HepG2 (cell line): ENCODE data around the gene TTLL6. TPM values are rescaled to one million over a fixed set of nuclear protein-coding genes. Genes with fewer than 3 reads are reported as not detected.

Source experiments
- ATAC-seq: fragments of 200-7000 bp; cut with Tn5 transposase; 3 replicates; pipeline ENCODE4 v1.9.1; 2020; ENCODE audit warnings: mild to moderate bottlenecking, moderate library complexity
- BruUV-seq: library from RNA; stranded (reverse); fragments of 400-500 nt; replicated peaks from 2 replicates; lab custom pipeline; 2021; lab: Mats Ljungman, UMichigan
- CTCF ChIA-PET: fragments of 300-600 bp; formaldehyde crosslinking; extraction: SDS; loops from one replicate; lab custom pipeline; 2021; ENCODE audit warnings: low total read pairs, inconsistent platforms, low intra/inter-chr PET ratio; lab: Yijun Ruan, JAX
- POLR2A ChIA-PET: fragments of 350-600 bp; sonication (Branson Sonifier 250); formaldehyde crosslinking; loops from one replicate; lab custom pipeline; 2020; ENCODE audit warnings: antibody characterized with exemption, inconsistent platforms; lab: Yijun Ruan, JAX
- DNase-seq: peaks from one replicate; pipeline ENCODE4 v3.0.0-alpha.2; 2015; ENCODE audit warnings: low spot score
- FAIRE-seq: peaks from 3 replicates; lab custom pipeline; 2011; peaks lifted over from hg19 to GRCh38; lab: Jason Lieb, UNC
- H2AFZ ChIP-seq: one replicate; pipeline ENCODE4 v1.6.1; 2011; ENCODE audit warnings: low read length, inconsistent platforms
- H3K27ac ChIP-seq: fragments of 300-600 bp; 3 replicates; pipeline ENCODE4 v1.8.0; 2011; ENCODE audit warnings: mixed run types, mild to moderate bottlenecking, mixed read lengths, low read length, inconsistent platforms; ENCODE audit not compliant: insufficient read depth; ENCODE audit errors: extremely low read length
- H3K27me3 ChIP-seq, 2 experiments: fragments of 200-600 bp in 1 of 2; 2 replicates in 1 of 2; 3 replicates in 1 of 2; pipeline versions ENCODE4 v1.6.0 to v1.8.0; 2011; ENCODE audit warnings: low read length in 2 of 2, mild to moderate bottlenecking in 2 of 2, moderate library complexity in 2 of 2, inconsistent platforms in 1 of 2; ENCODE audit not compliant: insufficient read depth in 2 of 2, control insufficient read depth in 1 of 2
- H3K36me3 ChIP-seq, 2 experiments: fragments of 200-600 bp in 1 of 2; replicated peaks in 1 of 2; 2 replicates in 1 of 2; 3 replicates in 1 of 2; pipeline versions ENCODE4 v1.5.1 to v1.8.0; 2011; ENCODE audit warnings: low read length in 2 of 2, inconsistent platforms in 1 of 2; ENCODE audit not compliant: insufficient read depth in 2 of 2, control insufficient read depth in 1 of 2
- H3K4me1 ChIP-seq: 2 replicates; pipeline ENCODE4 v1.5.1; 2012; ENCODE audit warnings: low read length, inconsistent platforms; ENCODE audit not compliant: insufficient read depth
- H3K4me2 ChIP-seq: 2 replicates; pipeline ENCODE4 v1.6.0; 2011; ENCODE audit warnings: low read depth, low read length, inconsistent platforms
- H3K4me3 ChIP-seq, 3 experiments: fragments of 200-600 bp in 1 of 3; sonication (generic), shearing (Covaris generic) in 1 of 3; replicated peaks in 1 of 3; 2 replicates each; pipeline ENCODE4 v1.5.1; 2011 to 2016; ENCODE audit warnings: low read length in 3 of 3, inconsistent platforms in 2 of 3, low read depth in 2 of 3, mild to moderate bottlenecking in 2 of 3, control low read depth in 1 of 3, mixed read lengths in 1 of 3; ENCODE audit not compliant: insufficient read depth in 1 of 3
- H3K79me2 ChIP-seq: one replicate; pipeline ENCODE4 v1.6.1; 2011; ENCODE audit warnings: low read length, inconsistent platforms; ENCODE audit not compliant: insufficient read depth
- H3K9ac ChIP-seq: 2 replicates; pipeline ENCODE4 v1.6.0; 2011; ENCODE audit warnings: mild to moderate bottlenecking, low read depth, low read length, inconsistent platforms; ENCODE audit not compliant: insufficient read depth
- H3K9me3 ChIP-seq: 2 replicates; pipeline ENCODE4 v1.5.1; 2012; ENCODE audit warnings: mild to moderate bottlenecking, low read length
- H4K20me1 ChIP-seq: 2 replicates; pipeline ENCODE4 v1.6.0; 2011; ENCODE audit warnings: inconsistent platforms, mild to moderate bottlenecking, low read length, moderate library complexity; ENCODE audit not compliant: insufficient read depth
- YY1 ChIP-seq: IDR thresholded peaks from 2 replicates; pipeline ENCODE4 v1.6.1; 2011; ENCODE audit warnings: low read length, low read depth, moderate library complexity, mild to moderate bottlenecking; ENCODE audit not compliant: insufficient read depth, insufficient replicate concordance
- WGBS: methylation state at CpG from one replicate; pipeline ENCODE4 v1.1.6; 2017; ENCODE audit warnings: low lambda C conversion rate; 5-methylcytosine and 5-hydroxymethylcytosine counted together
- in situ Hi-C: cut with HindIII; loops from 2 replicates; pipeline ENCODE4 v1.10.0; 2017; ENCODE audit warnings: low pct_unique_long_range_greater_than_20kb; ENCODE audit not compliant: extremely low pct_ligation_motif_present
- intact Hi-C: fragments of 100-400 bp; cut with micrococcal nuclease; formaldehyde crosslinking; loops from one replicate; pipeline ENCODE4 v1.10.0; 2022; ENCODE audit not compliant: unreplicated experiment
- polyA plus RNA-seq, 8 experiments: library from polyadenylated mRNA; depleted of rRNA in 3 of 8; stranded (reverse) in 7 of 8; unstranded in 1 of 8; fragments of >200 nt; fragmentation: Illumina TruSeq in 4 of 8; extraction: Trizol in 4 of 8; gene quantifications; 2 replicates each; pipeline versions ENCODE4 v1.2.1 to v1.2.3, GENCODE V29; 2011 to 2016; ENCODE audit warnings: low read depth in 4 of 8, missing spikeins in 1 of 8, mixed read lengths in 1 of 8; ENCODE audit not compliant: insufficient read depth in 1 of 8
- total RNA-seq, 5 experiments: library from RNA; depleted of rRNA; stranded (reverse); fragments of >200 nt; fragmentation: Illumina TruSeq; extraction: Trizol; gene quantifications; 2 replicates each; pipeline ENCODE4 v1.2.3, GENCODE V29; 2016; ENCODE audit warnings: low read depth in 1 of 5
- TF ChIP-seq, protein P1 (sequence below), 2 experiments: sonication (generic) in 1 of 2; formaldehyde crosslinking in 1 of 2; IDR thresholded peaks; 2 replicates each; pipeline versions ENCODE4 v1.6.1 to v1.9.0; 2014 to 2022; ENCODE audit warnings: antibody characterized with exemption in 1 of 2, borderline replicate concordance in 1 of 2, inconsistent platforms in 1 of 2, low read depth in 1 of 2, missing genetic modification reagents in 1 of 2
- TF ChIP-seq, protein P2 (sequence below): sonication (generic); formaldehyde crosslinking; IDR thresholded peaks from 2 replicates; pipeline ENCODE4 v1.4.0; 2020; ENCODE audit warnings: missing genetic modification reagents, borderline replicate concordance
- TF ChIP-seq, protein P3 (sequence below): sonication (generic); formaldehyde crosslinking; IDR thresholded peaks from 2 replicates; pipeline ENCODE4 v1.4.0; 2020; ENCODE audit warnings: missing genetic modification reagents

TTLL6 gene
- total and polyA plus RNA-seq, 2 of the 13 experiments (the other 11 are each of a cell fraction or from before 2014, with no cell fraction given): 0.04 to 0.08 TPM

DNA sequence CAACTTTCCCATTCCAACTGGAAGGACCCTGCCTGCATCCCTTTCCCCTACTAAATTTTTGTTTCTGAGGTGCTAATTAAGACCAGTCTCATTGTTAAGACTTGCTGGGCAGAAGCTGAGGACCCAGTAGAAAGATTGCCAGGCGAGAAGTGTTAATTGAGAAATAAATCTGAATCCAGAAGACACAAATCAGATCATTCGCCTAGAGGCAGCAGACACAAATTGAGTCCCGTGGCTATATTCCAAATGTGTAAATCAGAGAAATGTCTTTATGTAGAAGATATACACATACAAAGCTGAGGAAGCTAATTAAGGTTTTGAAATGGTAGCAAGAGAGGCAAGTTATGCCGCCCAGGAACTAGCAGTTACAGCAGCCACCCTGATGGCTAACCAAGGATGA is 43.4 kb upstream of the TTLL6 start:
- in situ Hi-C loops (no loop called here), intact Hi-C loops (no loop called here)
- no peak overlapping the region for H2AFZ ChIP-seq
- no peak overlapping the region for H3K27ac ChIP-seq
- no TSS peak for BruUV-seq
- ChIA-PET POLR2A (interaction anchor here (1.3 to 5.8 kb wide), 2 partner anchors 9 to 11 kb away, joined by 3 to 26 read pairs; no protein-coding TSS in a partner anchor), CTCF (no interaction called here)
- H3K9ac ChIP-seq: no peak overlapping the region
- H4K20me1 ChIP-seq: no peaks in the 10 kb centered on the region
- H3K36me3 ChIP-seq: peaks cover 20 to 41% of the 10 kb centered on the region in 2 experiments
- no peak overlapping the region for H3K4me3 ChIP-seq
- FAIRE-seq (no peak), DNase-seq (no peak), ATAC-seq (no peak)
- H3K79me2 ChIP-seq: no peaks in the 10 kb centered on the region
- H3K4me2 ChIP-seq: no peak overlapping the region
- no peaks in the 10 kb centered on the region for H3K4me1 ChIP-seq
- H3K27me3 ChIP-seq: no peaks in the 10 kb centered on the region
- WGBS: 99% methylated on average over 4 of the region's 4 CpGs
- no peaks in the 10 kb centered on the region for H3K9me3 ChIP-seq
- TF ChIP-seq, protein P1, sequence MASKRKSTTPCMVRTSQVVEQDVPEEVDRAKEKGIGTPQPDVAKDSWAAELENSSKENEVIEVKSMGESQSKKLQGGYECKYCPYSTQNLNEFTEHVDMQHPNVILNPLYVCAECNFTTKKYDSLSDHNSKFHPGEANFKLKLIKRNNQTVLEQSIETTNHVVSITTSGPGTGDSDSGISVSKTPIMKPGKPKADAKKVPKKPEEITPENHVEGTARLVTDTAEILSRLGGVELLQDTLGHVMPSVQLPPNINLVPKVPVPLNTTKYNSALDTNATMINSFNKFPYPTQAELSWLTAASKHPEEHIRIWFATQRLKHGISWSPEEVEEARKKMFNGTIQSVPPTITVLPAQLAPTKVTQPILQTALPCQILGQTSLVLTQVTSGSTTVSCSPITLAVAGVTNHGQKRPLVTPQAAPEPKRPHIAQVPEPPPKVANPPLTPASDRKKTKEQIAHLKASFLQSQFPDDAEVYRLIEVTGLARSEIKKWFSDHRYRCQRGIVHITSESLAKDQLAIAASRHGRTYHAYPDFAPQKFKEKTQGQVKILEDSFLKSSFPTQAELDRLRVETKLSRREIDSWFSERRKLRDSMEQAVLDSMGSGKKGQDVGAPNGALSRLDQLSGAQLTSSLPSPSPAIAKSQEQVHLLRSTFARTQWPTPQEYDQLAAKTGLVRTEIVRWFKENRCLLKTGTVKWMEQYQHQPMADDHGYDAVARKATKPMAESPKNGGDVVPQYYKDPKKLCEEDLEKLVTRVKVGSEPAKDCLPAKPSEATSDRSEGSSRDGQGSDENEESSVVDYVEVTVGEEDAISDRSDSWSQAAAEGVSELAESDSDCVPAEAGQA (IDR thresholded peaks at IDR 0.05; ENCODE audit: low read depth): no peak
- TF ChIP-seq, protein P1 (CRISPR knock-in tag; IDR thresholded peaks at IDR 0.05; ENCODE audit: borderline replicate concordance): no peak
- TF ChIP-seq, protein P2, sequence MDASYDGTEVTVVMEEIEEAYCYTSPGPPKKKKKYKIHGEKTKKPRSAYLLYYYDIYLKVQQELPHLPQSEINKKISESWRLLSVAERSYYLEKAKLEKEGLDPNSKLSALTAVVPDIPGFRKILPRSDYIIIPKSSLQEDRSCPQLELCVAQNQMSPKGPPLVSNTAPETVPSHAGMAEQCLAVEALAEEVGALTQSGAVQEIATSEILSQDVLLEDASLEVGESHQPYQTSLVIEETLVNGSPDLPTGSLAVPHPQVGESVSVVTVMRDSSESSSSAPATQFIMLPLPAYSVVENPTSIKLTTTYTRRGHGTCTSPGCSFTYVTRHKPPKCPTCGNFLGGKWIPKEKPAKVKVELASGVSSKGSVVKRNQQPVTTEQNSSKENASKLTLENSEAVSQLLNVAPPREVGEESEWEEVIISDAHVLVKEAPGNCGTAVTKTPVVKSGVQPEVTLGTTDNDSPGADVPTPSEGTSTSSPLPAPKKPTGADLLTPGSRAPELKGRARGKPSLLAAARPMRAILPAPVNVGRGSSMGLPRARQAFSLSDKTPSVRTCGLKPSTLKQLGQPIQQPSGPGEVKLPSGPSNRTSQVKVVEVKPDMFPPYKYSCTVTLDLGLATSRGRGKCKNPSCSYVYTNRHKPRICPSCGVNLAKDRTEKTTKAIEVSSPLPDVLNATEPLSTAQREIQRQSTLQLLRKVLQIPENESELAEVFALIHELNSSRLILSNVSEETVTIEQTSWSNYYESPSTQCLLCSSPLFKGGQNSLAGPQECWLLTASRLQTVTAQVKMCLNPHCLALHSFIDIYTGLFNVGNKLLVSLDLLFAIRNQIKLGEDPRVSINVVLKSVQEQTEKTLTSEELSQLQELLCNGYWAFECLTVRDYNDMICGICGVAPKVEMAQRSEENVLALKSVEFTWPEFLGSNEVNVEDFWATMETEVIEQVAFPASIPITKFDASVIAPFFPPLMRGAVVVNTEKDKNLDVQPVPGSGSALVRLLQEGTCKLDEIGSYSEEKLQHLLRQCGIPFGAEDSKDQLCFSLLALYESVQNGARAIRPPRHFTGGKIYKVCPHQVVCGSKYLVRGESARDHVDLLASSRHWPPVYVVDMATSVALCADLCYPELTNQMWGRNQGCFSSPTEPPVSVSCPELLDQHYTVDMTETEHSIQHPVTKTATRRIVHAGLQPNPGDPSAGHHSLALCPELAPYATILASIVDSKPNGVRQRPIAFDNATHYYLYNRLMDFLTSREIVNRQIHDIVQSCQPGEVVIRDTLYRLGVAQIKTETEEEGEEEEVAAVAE (CRISPR knock-in tag): no peak
- TF ChIP-seq YY1: no peak
- TF ChIP-seq, protein P3, sequence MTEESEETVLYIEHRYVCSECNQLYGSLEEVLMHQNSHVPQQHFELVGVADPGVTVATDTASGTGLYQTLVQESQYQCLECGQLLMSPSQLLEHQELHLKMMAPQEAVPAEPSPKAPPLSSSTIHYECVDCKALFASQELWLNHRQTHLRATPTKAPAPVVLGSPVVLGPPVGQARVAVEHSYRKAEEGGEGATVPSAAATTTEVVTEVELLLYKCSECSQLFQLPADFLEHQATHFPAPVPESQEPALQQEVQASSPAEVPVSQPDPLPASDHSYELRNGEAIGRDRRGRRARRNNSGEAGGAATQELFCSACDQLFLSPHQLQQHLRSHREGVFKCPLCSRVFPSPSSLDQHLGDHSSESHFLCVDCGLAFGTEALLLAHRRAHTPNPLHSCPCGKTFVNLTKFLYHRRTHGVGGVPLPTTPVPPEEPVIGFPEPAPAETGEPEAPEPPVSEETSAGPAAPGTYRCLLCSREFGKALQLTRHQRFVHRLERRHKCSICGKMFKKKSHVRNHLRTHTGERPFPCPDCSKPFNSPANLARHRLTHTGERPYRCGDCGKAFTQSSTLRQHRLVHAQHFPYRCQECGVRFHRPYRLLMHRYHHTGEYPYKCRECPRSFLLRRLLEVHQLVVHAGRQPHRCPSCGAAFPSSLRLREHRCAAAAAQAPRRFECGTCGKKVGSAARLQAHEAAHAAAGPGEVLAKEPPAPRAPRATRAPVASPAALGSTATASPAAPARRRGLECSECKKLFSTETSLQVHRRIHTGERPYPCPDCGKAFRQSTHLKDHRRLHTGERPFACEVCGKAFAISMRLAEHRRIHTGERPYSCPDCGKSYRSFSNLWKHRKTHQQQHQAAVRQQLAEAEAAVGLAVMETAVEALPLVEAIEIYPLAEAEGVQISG (CRISPR knock-in tag): no peak
